Melanocyte of skin (primary cell): ENCODE measurements around the gene TAS2R40. TPM values are rescaled to one million over a fixed set of nuclear protein-coding genes. Genes with fewer than 3 reads are reported as not detected.

Source experiments
- small RNA-seq, 2 donors: library from RNA; depleted of rRNA; stranded (forward); fragments of <200 nt; gene quantifications; one replicate each; pipeline ENCODE3, GENCODE V24; 2012
- total RNA-seq, 2 donors: library from RNA; depleted of rRNA; stranded (reverse); fragments of >200 nt; gene quantifications; 2 replicates each; pipeline ENCODE4 v1.2.3, GENCODE V29; 2012

TAS2R40 gene
- total RNA-seq, result not detected

GRCh38 chr7:143221737-143222136, at the start of gene TAS2R40:
TSS of gene TAS2R40 (plus strand) at chr7:143222037. CDS start at chr7:143222079, 42 bp downstream.

GRCh38 chr7:143183024-143183423, 38.8 kb upstream of the TAS2R40 start, which contains the start of gene TAS2R39:
TSS of gene TAS2R39 (plus strand) at chr7:143183419. CDS start at chr7:143183419, 0 bp downstream.

GRCh38 chr7:143263266-143264195, 41.7 kb downstream of the TAS2R40 start, which contains the start of gene GSTK1:
TSS of gene GSTK1 (plus strand) at chr7:143263441. CDS start at chr7:143263514, 73 bp downstream.

Small RNAs within 50 kb of the gene (small RNA-seq; reads per million reads assigned to genes)
- gene AC073342.3, result 0 reads per million in 2 donors

Other genes with a start within 250 kb of the TAS2R40 start
- under 1 TPM in 1 of 2 donors, not detected in 1; 0.34 TPM for gene OR9A2, start 194.9 kb upstream of the TAS2R40 start, total RNA-seq
- not detected for gene OR6V1, start 169.7 kb upstream of the TAS2R40 start, total RNA-seq
- not detected for gene PIP, start 90.0 kb upstream of the TAS2R40 start, total RNA-seq
- not detected for gene TAS2R39, start 38.6 kb upstream of the TAS2R40 start, total RNA-seq
- gene GSTK1, start 41.4 kb downstream of the TAS2R40 start, total RNA-seq, result 10 to 100 TPM; 88.9 to 90.9 TPM
- not detected for gene TMEM139, start 62.9 kb downstream of the TAS2R40 start, total RNA-seq
- gene CASP2, start 66.3 kb downstream of the TAS2R40 start, total RNA-seq, result 10 to 100 TPM; 11.0 to 20.6 TPM
- not detected for gene CLCN1, start 94.1 kb downstream of the TAS2R40 start, total RNA-seq
- not detected for gene FAM131B, start 140.7 kb downstream of the TAS2R40 start, total RNA-seq
- gene ZYX, start 159.3 kb downstream of the TAS2R40 start, total RNA-seq, result 10 to 100 TPM; 10.7 to 18.3 TPM
- not detected for gene EPHA1, start 186.8 kb downstream of the TAS2R40 start, total RNA-seq
- not detected for gene TAS2R60, start 221.4 kb downstream of the TAS2R40 start, total RNA-seq